ENCODE results near the gene CCDC33.

CCDC33 gene

DNA sequence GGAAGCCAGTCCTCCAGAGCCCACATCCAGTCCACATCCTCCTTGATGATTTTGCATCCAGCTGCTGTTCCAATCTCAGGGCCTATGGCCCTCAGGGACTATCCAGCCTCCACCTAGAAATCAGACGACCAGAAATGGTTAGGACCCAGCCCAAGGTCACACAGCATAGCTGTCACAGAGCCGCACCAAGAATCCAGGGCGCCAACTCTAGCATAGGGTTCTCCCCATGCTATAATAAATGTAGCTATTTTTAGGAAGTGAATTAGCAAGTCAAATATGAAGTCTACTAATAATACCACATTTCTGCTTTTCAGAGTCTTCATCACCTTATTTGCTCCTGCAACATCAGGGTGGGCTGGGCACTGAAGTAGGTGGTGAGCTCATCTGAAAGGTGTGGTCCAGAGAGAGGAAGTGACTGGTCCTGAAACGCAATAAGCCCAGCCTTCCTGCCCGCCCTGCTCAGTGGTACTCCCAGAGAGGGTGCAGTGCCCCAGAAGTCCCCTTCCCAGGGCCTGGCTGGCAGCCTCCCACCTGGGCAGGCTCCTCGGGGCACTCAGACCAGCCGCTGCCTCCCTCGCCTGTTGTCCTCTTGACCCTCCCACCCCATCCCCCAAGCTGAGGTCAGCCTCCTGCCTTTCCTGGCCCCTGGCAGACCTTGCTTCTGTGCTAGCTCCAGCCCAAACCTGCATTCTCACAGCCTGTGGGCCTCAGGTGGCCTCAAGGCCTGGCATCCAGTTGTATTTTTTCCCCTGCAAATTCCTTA lies 148.9 kb downstream of the CCDC33 start:
- DNase-seq = peak; percentile 80

DNA sequence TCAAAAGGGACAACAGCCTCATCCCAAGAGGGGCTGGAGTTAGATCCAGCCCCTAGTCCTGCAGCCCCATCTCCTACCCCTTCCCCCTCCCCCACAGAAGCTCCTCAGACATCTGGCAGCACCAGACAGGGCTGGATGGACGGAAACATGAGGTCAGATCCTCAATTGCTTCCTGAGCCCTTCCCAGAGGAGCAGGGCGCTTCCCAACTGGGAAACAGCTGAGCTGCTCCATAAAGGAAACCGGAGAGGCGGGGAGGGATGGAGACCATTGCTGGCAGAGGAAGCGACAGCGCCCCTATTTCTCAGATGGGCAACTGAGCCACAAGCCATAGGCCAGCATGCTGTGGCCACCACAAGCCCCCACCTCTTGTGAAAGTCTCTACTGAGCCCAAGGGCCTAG lies 149.6 kb downstream of the CCDC33 start:
- DNase-seq = no peak

Measured in activated CD4-positive, alpha-beta T cell treated with anti-CD3 and anti-CD28 coated beads, Interleukin-10, Interleukin-2, amounts not matched to agents 100 ng/mL and 50 ng/mL, durations not matched to agents 16 hours and 8 hours (primary cell).